COLO668 (cell line): ENCODE measurements around the gene RABGEF1.
"Not testable (repeated sequence)": the region's sequence is repeated elsewhere in the genome, so short reads cannot be mapped to it uniquely, and the experiment has no call there.

Source experiments
- DNase-seq: peaks from one replicate; lab custom pipeline; 2025; ENCODE audit not compliant: unreplicated experiment; lab: John Stamatoyannopoulos, UW

The RABGEF1 gene

GRCh38 chr7:66845379-66846095 lies 105.0 kb downstream of the RABGEF1 start:
- no peak for DNase-seq

GRCh38 chr7:66846096-66846445 lies 105.5 kb downstream of the RABGEF1 start:
- DNase-seq: not testable (repeated sequence)

- DNase-seq: not testable (repeated sequence)
These were observed 107.0 kb downstream of the RABGEF1 start for GRCh38 chr7:66847523-66847855.

- DNase-seq: no peak
These were observed 107.6 kb downstream of the RABGEF1 start for GRCh38 chr7:66847879-66848790.

GRCh38 chr7:66859339-66859738 lies 118.8 kb downstream of the RABGEF1 start:
- no peak for DNase-seq

- no peak for DNase-seq
These were observed 119.5 kb downstream of the RABGEF1 start for GRCh38 chr7:66859794-66860645.

- no peak for DNase-seq
These were observed 120.2 kb downstream of the RABGEF1 start for GRCh38 chr7:66860767-66861166.
